Erythroblast (primary cell): ENCODE measurements around the gene HPCAL1.
"Not testable (repeated sequence)": the region's sequence is repeated elsewhere in the genome, so short reads cannot be mapped to it uniquely, and the experiment has no call there.

Experiments used
- DNase-seq, 2 experiments: peaks; one replicate each; lab custom pipeline; 2025; lab: John Stamatoyannopoulos, UW
- GATA1 ChIP-seq: IDR thresholded peaks from 2 replicates; pipeline ENCODE4 v1.6.1; 2011; ENCODE audit warnings: low read depth, mild to moderate bottlenecking, control low read depth, low read length, moderate library complexity
- POLR2A ChIP-seq: IDR thresholded peaks from 2 replicates; pipeline ENCODE4 v1.6.1; 2011; ENCODE audit warnings: mild to moderate bottlenecking, low read length

The HPCAL1 gene

GRCh38 chr2:10447300-10447894 lies 144.7 kb downstream of the HPCAL1 start:
- DNase-seq: peak; percentile 77 to 83
- TF ChIP-seq POLR2A (no peak), GATA1 (no peak)

GRCh38 chr2:10447895-10448575 lies 145.3 kb downstream of the HPCAL1 start, which contains the start of gene ODC1:
ODC1 (minus strand) TSS chr2:10448327; CDS start chr2:10445032, 3,295 bp downstream.
- TF ChIP-seq GATA1: no peak
- TF ChIP-seq POLR2A: peak; percentile 66
- DNase-seq: peak; percentile 95 to 98

DNA sequence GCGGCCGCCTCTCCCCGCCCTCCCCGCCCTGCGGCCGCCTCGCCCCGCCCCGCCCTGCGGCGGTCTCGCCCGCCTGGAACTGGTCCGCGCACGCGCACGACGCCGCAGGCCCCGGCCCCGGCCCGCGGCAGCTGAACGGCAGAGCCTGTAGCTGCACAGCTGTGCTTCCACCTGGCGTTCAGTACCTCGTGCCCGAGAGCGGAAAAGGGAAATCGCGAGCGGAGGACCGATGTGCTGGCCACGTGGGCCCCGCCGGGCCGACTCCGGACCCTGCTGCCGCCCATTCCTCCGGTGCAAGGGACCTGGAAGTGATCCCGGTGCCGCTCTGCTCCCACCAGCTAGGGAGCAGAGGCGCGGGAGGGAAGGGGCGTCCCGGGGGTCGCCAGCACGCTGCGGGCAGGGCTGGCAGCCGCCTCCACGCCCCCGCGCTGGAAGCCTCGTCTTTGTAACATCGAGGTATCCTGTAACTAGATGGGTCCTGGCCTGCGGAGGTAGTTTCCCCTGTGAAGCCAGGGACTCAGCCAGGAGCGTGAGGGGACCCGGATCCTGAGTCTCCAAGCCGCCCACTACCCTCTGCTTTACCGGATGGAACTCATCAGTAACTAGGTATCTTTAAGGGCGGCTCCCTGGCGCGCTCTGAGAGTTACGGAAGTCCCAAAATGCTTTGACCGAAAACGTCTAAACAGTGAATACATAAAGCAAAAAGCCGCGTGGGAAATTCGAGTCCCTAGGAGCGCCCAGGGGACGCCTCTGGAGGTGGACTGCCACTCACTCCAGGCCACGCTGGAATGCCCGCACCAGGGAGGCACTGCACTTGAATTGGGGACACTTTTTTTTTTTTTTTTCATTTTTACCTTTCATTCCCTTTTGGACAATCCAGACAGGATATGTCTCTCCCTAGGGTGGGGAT lies 146.1 kb downstream of the HPCAL1 start:
- TF ChIP-seq GATA1 (no peak), POLR2A (peak; percentile 67)
- peak; percentile 62 to 70 for DNase-seq

- peak in 1 of 2 experiments; percentile 31 for DNase-seq
- TF ChIP-seq POLR2A (no peak), GATA1 (no peak)
Measured at GRCh38 chr2:10449486-10449831, 146.8 kb downstream of the HPCAL1 start.

- no peak for TF ChIP-seq GATA1
- TF ChIP-seq POLR2A: no peak
- no peak for DNase-seq
Measured at GRCh38 chr2:10449838-10450691, 147.4 kb downstream of the HPCAL1 start.

DNA sequence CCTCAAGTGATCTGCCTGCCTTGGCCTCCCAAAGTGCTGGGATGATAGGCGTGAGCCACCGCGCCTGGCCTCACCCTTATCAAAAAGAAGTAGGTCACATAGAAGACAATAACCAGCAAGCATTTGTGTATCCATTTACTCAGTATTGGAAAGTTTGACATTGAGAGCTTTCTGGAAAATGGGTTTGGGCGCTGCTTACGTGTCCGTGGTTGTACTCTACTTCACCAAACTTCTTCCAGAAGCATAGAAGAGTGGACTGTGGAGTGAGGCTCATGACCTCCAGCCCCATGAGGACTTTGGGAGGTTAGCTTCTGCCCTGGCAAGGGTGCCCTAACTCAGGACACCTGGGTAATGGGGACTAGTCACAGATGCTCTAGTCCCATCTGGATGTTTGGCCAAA lies 149.1 kb downstream of the HPCAL1 start:
- TF ChIP-seq POLR2A (no peak), GATA1 (no peak)
- no peak for DNase-seq

DNA sequence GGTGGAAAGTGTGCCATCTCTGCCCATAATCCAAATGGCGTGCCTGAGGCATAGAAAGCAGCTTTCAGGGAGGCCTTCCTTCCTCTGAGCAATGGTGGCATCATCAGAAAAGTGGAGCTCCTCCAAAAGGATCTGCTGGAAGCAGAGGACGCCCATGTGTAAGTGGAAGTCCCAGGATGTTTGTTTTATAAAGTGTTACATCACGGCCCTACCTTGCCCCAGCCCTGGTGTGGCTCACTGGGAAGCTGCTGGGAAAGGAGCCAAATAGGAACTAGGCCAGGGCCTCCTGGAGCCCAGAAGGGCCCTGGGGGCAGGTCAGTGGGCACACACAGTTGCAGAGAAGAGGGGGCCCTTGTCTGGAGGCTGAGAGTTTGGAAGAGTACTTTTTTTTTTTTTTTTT lies 149.6 kb downstream of the HPCAL1 start:
- no peak for DNase-seq
- TF ChIP-seq POLR2A (no peak), GATA1 (no peak)

GRCh38 chr2:10452956-10453904 lies 150.5 kb downstream of the HPCAL1 start:
- no peak for DNase-seq
- TF ChIP-seq GATA1 (no peak), POLR2A (no peak)

DNA sequence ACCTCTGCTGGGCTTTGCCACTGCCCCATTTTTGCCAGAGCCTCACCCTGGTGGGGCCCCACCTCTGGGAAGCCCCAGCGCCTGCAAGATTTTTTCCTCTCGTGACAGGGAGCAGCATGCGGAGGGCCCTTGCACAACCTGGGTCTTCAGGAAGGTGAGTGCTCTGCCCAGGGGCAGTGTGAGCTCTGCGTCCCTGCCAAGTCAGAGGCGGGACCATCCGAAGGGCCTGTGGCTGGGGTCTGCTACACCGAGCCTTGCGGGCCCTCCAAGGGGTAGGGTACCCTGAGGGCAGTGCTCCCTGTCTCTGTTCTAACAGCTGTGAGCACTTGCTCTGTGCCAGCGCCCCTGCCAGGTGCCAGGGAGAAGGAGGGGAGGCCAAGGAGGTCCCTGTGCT lies 151.2 kb downstream of the HPCAL1 start:
- TF ChIP-seq POLR2A (no peak), GATA1 (no peak)
- DNase-seq: no peak

DNA sequence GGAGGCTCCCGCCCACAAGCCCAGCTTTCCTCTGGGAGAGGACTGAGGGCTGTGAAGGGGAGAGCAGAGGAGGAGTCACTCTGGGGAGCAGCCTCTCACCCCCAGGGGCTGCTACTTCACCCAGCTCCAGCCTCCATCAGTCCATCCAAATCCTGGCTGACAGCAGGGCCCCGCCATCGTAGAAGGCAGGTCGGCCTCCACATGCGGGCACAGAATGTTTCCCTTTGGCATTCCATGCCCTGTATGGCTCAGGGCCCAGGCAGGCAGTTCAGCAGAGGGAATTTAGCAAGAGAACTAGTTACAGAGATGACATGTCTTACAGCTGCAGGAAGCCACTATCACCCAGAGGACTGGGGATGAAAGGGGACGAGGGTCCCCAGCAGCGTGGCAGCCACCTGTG lies 151.8 kb downstream of the HPCAL1 start:
- no peak for DNase-seq
- TF ChIP-seq POLR2A: no peak
- TF ChIP-seq GATA1: no peak

DNA sequence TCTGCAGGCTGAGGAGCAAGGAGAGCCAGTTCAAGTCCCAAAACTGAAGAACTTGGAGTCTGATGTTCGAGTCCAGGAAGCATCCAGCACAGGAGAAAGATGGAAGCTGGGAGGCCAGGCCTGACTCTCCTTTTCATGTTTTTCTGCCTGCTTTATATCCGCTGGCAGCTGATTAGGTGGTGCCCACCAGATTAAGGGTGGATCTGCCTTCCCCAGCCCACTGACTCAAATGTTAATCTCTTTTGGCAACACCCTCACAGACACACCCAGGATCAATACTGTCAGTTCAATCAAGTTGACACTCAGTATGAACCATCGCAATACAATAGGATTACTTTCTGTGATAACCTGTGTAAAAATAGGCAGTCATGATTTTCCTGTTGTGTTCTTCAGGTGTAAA lies 154.5 kb downstream of the HPCAL1 start:
- DNase-seq: not testable (repeated sequence)

DNA sequence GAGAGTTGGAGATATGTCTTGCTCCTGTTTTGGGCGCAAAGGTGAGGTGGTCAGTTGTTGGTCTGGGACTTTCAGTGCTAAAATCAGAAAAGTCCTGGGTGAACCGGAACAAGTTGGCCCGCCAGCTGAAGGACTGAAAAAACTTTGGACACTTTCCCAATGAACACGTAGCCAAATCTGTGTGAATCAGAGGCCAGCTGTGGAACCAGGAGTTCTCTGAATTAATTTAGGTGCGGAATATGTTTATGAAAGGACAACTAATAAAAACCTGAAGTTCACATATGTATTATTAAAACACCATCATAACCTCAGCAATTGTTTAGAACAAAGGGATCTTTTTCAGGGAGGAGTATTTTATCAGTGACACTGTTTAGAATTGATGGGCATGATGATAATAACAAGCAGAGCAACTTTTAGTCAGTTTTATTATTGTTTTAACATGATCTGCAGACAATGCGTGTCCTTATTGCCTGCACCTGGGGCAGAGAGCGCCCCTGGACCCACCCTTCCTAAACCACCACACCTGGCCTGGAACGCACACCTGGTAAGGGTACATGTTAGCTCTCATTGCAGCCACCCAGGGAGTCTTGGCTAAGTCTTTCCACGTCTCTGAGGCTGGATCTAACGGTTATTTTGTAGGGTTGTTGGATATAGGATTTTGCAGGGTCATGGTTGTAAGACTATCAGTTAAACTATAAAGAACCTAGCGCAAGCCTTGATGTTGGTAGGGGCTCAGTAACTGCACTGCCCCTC lies 155.3 kb downstream of the HPCAL1 start:
- no peak for DNase-seq

More for the DNA sequence above, 155.3 kb downstream of the HPCAL1 start:
- TF ChIP-seq GATA1 (no peak), POLR2A (no peak)
